Fibroblast of skin of abdomen (primary cell): ENCODE data around the gene ATG9B.

ENCODE experiments used
- DNase-seq: peaks from one replicate; pipeline ENCODE4 v3.0.0-alpha.2; 2013

ATG9B gene

GRCh38 chr7:150978126-150978789, 46.0 kb downstream of the ATG9B start, which contains the start of gene KCNH2:
Gene KCNH2, minus strand, starts transcription at chr7:150978321. Its CDS starts 408 bp downstream, at chr7:150977913.
- DNase-seq, result no peak

GRCh38 chr7:150977382-150978125, 46.7 kb downstream of the ATG9B start:
- DNase-seq, result no peak

- DNase-seq, result no peak
These were observed 47.5 kb downstream of the ATG9B start for GRCh38 chr7:150976529-150977381.

GRCh38 chr7:150975536-150976319, 48.6 kb downstream of the ATG9B start:
- DNase-seq, result no peak

- DNase-seq, result no peak
These were observed 49.6 kb downstream of the ATG9B start for GRCh38 chr7:150974468-150975391.

GRCh38 chr7:150973571-150974451, 50.5 kb downstream of the ATG9B start:
- no peak for DNase-seq

GRCh38 chr7:150972741-150973140, 51.6 kb downstream of the ATG9B start:
- no peak for DNase-seq

- DNase-seq, result no peak
These were observed 52.2 kb downstream of the ATG9B start for GRCh38 chr7:150972023-150972468.

GRCh38 chr7:150971242-150972022, 52.9 kb downstream of the ATG9B start:
- DNase-seq, result no peak

GRCh38 chr7:150970424-150970823, 53.9 kb downstream of the ATG9B start:
- DNase-seq, result no peak

- DNase-seq, result no peak
These were observed 54.8 kb downstream of the ATG9B start for GRCh38 chr7:150969475-150969874.

GRCh38 chr7:150968734-150969372, 55.4 kb downstream of the ATG9B start:
- no peak for DNase-seq

- no peak for DNase-seq
These were observed 56.1 kb downstream of the ATG9B start for GRCh38 chr7:150968056-150968733.

- no peak for DNase-seq
These were observed 56.9 kb downstream of the ATG9B start for GRCh38 chr7:150967349-150967748.

- no peak for DNase-seq
These were observed 58.3 kb downstream of the ATG9B start for GRCh38 chr7:150966002-150966401.

GRCh38 chr7:150965273-150965830, 58.9 kb downstream of the ATG9B start:
- no peak for DNase-seq
